ENCODE measurements around the gene LAMA4. TPM values are rescaled to one million over a fixed set of nuclear protein-coding genes. Genes with fewer than 3 reads are reported as not detected.

The LAMA4 gene
- total and polyA plus RNA-seq, 9 donors = 29.0 to 92.8 (median 42.5) TPM

GRCh38 chr6:112223070-112223861 is 31.1 kb downstream of the LAMA4 start:
- Histone ChIP-seq H3K36me3 (no peaks in the 10 kb centered on the region), H3K9me3 (no peaks in the 10 kb centered on the region), H3K27me3 (no peaks in the 10 kb centered on the region), H3K4me3 (no peak overlapping the region), H3K27ac (peak overlapping the region in 1 of 2 donors; percentile 57), H3K4me1 (ENCODE audit: insufficient read depth) (peaks cover 13% of the 10 kb centered on the region)
- intact Hi-C loops (cut with DNase I) = no loop called here
- TF ChIP-seq POLR2A (IDR thresholded peaks at IDR 0.05) (no peak), CTCF (IDR thresholded peaks at IDR 0.05) (no peak), EP300 (IDR thresholded peaks at IDR 0.05) (no peak)
- 26 to 30% (median 28%) methylated on average over 3 of the region's 3 CpGs for WGBS, 3 donors
- no peak for DNase-seq

- H3K36me3 ChIP-seq = no peaks in the 10 kb centered on the region
- no peak for DNase-seq
- no peak for TF ChIP-seq CTCF (IDR thresholded peaks at IDR 0.05)
- TF ChIP-seq EP300 (IDR thresholded peaks at IDR 0.05) = no peak
- TF ChIP-seq POLR2A (IDR thresholded peaks at IDR 0.05) = no peak
- no peak overlapping the region for H3K4me3 ChIP-seq
- H3K9me3 ChIP-seq = no peaks in the 10 kb centered on the region
- intact Hi-C loops (cut with DNase I) = no loop called here
- H3K27ac ChIP-seq = peak overlapping the region in 1 of 2 donors; percentile 57
- WGBS, 3 donors = 27 to 45% (median 32%) methylated on average over 6 of the region's 6 CpGs
- H3K4me1 ChIP-seq (ENCODE audit: insufficient read depth) = peaks cover 12% of the 10 kb centered on the region
- H3K27me3 ChIP-seq = no peaks in the 10 kb centered on the region
Measured at GRCh38 chr6:112221981-112222852, 32.1 kb downstream of the LAMA4 start.

- no peaks in the 10 kb centered on the region for H3K9me3 ChIP-seq
- no peaks in the 10 kb centered on the region for H3K27me3 ChIP-seq
- H3K4me1 ChIP-seq (ENCODE audit: insufficient read depth) = peaks cover 17% of the 10 kb centered on the region
- no peaks in the 10 kb centered on the region for H3K36me3 ChIP-seq
- TF ChIP-seq POLR2A (IDR thresholded peaks at IDR 0.05) (no peak), EP300 (IDR thresholded peaks at IDR 0.05) (no peak), CTCF (IDR thresholded peaks at IDR 0.05) (no peak)
- no peak overlapping the region for H3K27ac ChIP-seq
- no peak for DNase-seq
- intact Hi-C loops (cut with DNase I) = no loop called here
- H3K4me3 ChIP-seq = no peak overlapping the region
Measured at GRCh38 chr6:112221561-112221960, 32.8 kb downstream of the LAMA4 start.

- H3K9me3 ChIP-seq = no peaks in the 10 kb centered on the region
- peak in 4 of 5 donors; percentile 35 to 62 (median 52) for DNase-seq
Measured at GRCh38 chr6:112218563-112218962, 35.8 kb downstream of the LAMA4 start.

More at GRCh38 chr6:112218563-112218962, 35.8 kb downstream of the LAMA4 start:
- TF ChIP-seq POLR2A (IDR thresholded peaks at IDR 0.05) (no peak), EP300 (IDR thresholded peaks at IDR 0.05) (no peak), CTCF (IDR thresholded peaks at IDR 0.05) (no peak)
- intact Hi-C loops (cut with DNase I) = no loop called here
- Histone ChIP-seq H3K4me3 (no peak overlapping the region), H3K27ac (no peak overlapping the region), H3K4me1 (ENCODE audit: insufficient read depth) (peaks cover 12% of the 10 kb centered on the region), H3K36me3 (no peaks in the 10 kb centered on the region), H3K27me3 (no peaks in the 10 kb centered on the region)
- 46 to 52% (median 49%) methylated on average over 5 of the region's 5 CpGs for WGBS, 3 donors

Measured in ovary (tissue), 9 donors.